ENCODE results near the gene PSMD7.
A peak's percentile ranks its signal among the peaks of the same experiment; 100 is the strongest.

Gene PSMD7

GRCh38 chr16:74305978-74306784, 9.6 kb downstream of the PSMD7 start:
- H3K27me3 ChIP-seq (ENCODE audit: insufficient read depth, poor library complexity, severe bottlenecking): no peaks in the 10 kb centered on the region
- no peak overlapping the region for H3K4me3 ChIP-seq (ENCODE audit: severe bottlenecking)
- DNase-seq (ENCODE audit: low spot score): no peak
- no peak for ATAC-seq (ENCODE audit: low read depth)
- H3K36me3 ChIP-seq (ENCODE audit: low read depth): peaks cover 66% of the 10 kb centered on the region
- no peak overlapping the region for H3K27ac ChIP-seq (ENCODE audit: poor library complexity, severe bottlenecking)
- TF ChIP-seq CTCF (IDR thresholded peaks at IDR 0.05; ENCODE audit: poor library complexity, severe bottlenecking): no peak
- no peaks in the 10 kb centered on the region for H3K9me3 ChIP-seq (ENCODE audit: severe bottlenecking)
- H3K4me1 ChIP-seq (ENCODE audit: insufficient read depth, poor library complexity, severe bottlenecking): no peaks in the 10 kb centered on the region

- no peak for ATAC-seq (ENCODE audit: low read depth)
- H3K27ac ChIP-seq (ENCODE audit: poor library complexity, severe bottlenecking): no peak overlapping the region
- H3K9me3 ChIP-seq (ENCODE audit: severe bottlenecking): no peaks in the 10 kb centered on the region
- no peak overlapping the region for H3K4me3 ChIP-seq (ENCODE audit: severe bottlenecking)
- DNase-seq (ENCODE audit: low spot score): no peak
- peaks cover 54% of the 10 kb centered on the region for H3K36me3 ChIP-seq (ENCODE audit: low read depth)
- no peaks in the 10 kb centered on the region for H3K27me3 ChIP-seq (ENCODE audit: insufficient read depth, poor library complexity, severe bottlenecking)
- no peak for TF ChIP-seq CTCF (IDR thresholded peaks at IDR 0.05; ENCODE audit: poor library complexity, severe bottlenecking)
- H3K4me1 ChIP-seq (ENCODE audit: insufficient read depth, poor library complexity, severe bottlenecking): no peaks in the 10 kb centered on the region
Measured at GRCh38 chr16:74307383-74307782, 10.8 kb downstream of the PSMD7 start.

- TF ChIP-seq CTCF (IDR thresholded peaks at IDR 0.05; ENCODE audit: poor library complexity, severe bottlenecking): peak; percentile 87
- no peak for DNase-seq (ENCODE audit: low spot score)
- H3K4me1 ChIP-seq (ENCODE audit: insufficient read depth, poor library complexity, severe bottlenecking): no peaks in the 10 kb centered on the region
- H3K9me3 ChIP-seq (ENCODE audit: severe bottlenecking): no peaks in the 10 kb centered on the region
- no peak overlapping the region for H3K4me3 ChIP-seq (ENCODE audit: severe bottlenecking)
- peaks cover 27% of the 10 kb centered on the region for H3K36me3 ChIP-seq (ENCODE audit: low read depth)
- H3K27me3 ChIP-seq (ENCODE audit: insufficient read depth, poor library complexity, severe bottlenecking): no peaks in the 10 kb centered on the region
- no peak overlapping the region for H3K27ac ChIP-seq (ENCODE audit: poor library complexity, severe bottlenecking)
- ATAC-seq (ENCODE audit: low read depth): peak; percentile 49; the same call in 1 of the 3 replicates
Measured at GRCh38 chr16:74309789-74310781, 13.5 kb downstream of the PSMD7 start.

GRCh38 chr16:74315059-74315458, 18.4 kb downstream of the PSMD7 start:
- DNase-seq (ENCODE audit: low spot score): no peak
- no peak overlapping the region for H3K27ac ChIP-seq (ENCODE audit: poor library complexity, severe bottlenecking)
- no peaks in the 10 kb centered on the region for H3K27me3 ChIP-seq (ENCODE audit: insufficient read depth, poor library complexity, severe bottlenecking)
- H3K9me3 ChIP-seq (ENCODE audit: severe bottlenecking): no peaks in the 10 kb centered on the region
- TF ChIP-seq CTCF (IDR thresholded peaks at IDR 0.05; ENCODE audit: poor library complexity, severe bottlenecking): no peak
- H3K4me3 ChIP-seq (ENCODE audit: severe bottlenecking): no peak overlapping the region
- no peak for ATAC-seq (ENCODE audit: low read depth)
- no peaks in the 10 kb centered on the region; the same call in 1 of the 2 replicates for H3K36me3 ChIP-seq (ENCODE audit: low read depth)
- no peaks in the 10 kb centered on the region for H3K4me1 ChIP-seq (ENCODE audit: insufficient read depth, poor library complexity, severe bottlenecking)
